ENCODE measurements around the gene TIAM2.

GRCh38 chr6:155084431-155085123 lies 89.5 kb downstream of the TIAM2 start:
- TF ChIP-seq CTCF (IDR thresholded peaks at IDR 0.05) (no peak), POLR2AphosphoS5 (IDR thresholded peaks at IDR 0.05) (no peak)
